HG03095 (cell line): Measurements from ENCODE around the gene ID1.
"Not testable (repeated sequence)": the region's sequence is repeated elsewhere in the genome, so short reads cannot be mapped to it uniquely, and the experiment has no call there.

Experiments used
- ATAC-seq: cut with Tn5 transposase; IDR thresholded peaks from one replicate; pipeline ENCODE4 v1.9.1; 2021; ENCODE audit warnings: moderate library complexity; ENCODE audit not compliant: unreplicated experiment

The ID1 gene

DNA sequence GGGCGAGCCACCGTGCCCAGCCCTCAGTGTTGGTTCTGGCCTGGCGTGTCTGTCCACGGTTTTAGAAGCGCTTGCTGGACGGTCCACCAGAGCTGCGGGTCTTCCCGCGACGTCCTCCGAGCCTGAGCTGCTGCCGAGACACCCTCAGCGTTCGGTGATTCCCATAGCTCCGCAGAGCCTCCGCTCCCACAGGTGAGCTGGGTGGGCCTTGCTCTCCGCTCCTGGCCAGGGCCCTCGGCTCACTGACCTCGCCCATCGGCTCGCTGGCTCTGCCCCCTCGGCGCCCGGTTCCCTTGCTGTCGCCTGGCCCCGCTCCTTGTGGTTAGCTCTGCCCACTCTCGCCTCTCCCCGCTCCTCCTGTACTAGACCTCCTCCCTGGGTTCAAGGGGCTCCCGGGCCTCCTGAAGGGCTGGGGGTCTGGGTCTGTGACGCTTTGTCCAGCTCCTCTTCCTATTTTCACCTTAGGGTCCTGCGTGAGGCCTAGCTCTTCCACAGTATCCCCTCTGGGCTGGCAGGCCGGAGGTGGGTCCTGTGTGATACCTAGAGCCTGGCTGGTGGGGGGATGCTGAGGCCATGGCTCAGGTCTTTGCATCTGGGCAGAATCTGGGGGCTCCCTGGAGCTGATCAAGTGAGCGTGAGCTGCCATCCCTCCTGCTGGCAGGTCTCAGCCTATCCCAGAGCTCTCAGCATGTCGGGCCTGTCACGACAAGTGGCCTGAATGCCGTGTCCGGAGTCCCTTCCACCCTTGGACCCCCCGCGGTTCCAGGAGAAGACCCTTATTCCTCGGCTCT lies 27.7 kb downstream of the ID1 start:
- no peak for ATAC-seq

DNA sequence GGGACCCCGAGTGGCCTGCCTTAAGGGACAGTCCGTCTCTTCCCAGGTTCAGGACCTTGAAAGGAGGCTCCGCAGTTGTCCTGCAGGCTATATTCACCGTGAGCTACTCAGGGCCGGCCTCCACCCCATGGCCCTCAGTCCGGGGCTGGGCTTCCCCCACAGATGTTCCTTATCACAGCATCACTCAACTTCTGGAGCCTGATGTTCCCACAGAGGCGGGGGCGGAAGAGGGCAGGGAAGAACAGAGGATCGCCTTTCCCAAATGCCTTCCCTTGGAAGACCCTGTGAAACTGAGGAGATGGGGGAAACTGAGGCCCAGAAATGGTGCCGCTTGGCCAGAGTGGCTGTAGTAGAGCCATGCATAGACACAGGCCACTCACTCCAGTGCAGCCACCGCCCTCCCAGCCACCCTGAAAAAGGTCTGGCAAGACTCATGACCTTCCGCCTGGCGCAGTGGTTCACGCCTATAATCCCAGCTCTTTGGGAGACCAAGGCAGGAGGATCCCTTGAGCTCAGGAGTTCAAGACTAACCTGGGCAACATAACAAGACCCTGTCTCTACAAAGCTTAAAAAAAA lies 28.3 kb downstream of the ID1 start:
- ATAC-seq, result no peak

DNA sequence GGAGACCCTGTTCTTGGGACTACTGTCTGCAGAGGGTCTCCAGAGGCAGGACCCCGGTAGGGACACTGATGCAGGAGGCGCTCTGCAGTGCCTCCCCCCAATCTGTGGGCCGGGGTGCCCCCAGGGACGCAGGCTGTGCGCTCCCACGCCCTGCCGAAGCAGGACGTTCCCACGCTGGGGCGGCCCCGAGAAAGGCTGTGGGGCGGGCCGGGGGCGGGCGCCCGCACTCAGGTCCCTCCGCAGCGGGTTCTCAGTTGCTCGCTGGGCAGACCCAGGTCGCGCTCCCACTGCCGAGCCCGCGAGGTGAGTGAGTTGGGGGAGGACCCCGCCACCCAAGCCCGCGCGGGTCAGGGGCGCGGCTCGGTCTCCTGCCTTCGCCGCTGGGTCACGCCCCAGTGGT lies 32.6 kb downstream of the ID1 start, which contains the start of gene COX4I2:
TSS of gene COX4I2 (plus strand) at position 253 of the 400 bp plus-strand sequence. CDS start 1,106 bp downstream, outside the sequence.
- no peak for ATAC-seq

DNA sequence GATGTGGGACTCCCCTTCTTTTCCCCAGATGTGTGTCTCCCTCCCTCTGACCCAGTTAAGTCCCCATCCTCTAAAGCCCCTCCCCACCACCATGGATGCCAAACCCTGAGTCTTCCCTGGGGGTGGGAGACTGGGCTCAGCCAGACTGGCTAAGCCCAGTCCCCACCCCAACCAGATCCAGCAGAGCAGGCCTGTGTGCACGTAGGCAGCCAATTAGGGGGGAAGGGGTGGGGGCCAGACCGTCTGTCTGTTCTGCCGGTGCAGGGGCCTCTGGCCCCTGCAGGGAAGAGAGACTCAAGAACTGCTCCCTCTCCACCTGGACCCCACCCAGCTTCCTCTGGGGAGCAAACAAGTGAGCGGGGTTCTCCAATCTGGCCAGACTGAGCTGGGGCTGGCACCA lies 33.2 kb downstream of the ID1 start:
- ATAC-seq, result no peak

DNA sequence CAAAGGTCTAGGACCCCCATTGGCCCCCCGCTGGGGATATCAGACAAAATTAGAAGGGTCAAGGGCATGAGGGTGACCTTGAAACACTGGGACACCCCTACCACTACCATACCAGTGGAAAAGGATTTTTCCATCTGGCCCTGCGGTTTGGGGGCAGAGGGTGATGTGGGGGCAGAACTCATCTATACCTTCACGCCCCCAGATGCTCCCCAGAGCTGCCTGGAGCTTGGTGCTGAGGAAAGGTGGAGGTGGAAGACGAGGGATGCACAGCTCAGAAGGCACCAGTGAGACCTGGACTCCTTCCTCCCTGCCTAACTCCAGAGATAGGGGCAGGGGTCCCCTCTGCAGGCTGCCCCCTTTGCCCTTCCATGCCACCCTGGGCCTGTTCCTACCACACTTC lies 33.7 kb downstream of the ID1 start:
- no peak for ATAC-seq

DNA sequence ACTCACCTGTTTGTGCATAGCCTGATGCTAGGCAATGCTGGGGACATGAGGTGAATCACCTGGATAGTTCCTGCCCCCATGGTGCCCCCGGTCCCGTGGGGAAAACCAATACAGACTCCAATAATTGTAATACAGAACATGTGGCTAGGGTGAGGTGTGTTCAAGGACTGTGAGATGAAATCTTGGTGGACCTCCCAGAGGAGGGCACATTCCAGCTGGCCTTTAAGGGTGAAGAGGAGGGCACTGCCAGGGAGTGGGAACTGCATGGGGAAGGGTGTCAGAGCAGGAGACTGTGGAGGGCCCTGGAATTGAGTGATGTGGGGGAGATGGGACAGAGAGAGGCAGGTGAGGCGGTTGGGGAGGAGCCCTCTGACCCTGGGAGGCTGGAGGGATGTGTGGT lies 35.2 kb downstream of the ID1 start:
- no peak for ATAC-seq

DNA sequence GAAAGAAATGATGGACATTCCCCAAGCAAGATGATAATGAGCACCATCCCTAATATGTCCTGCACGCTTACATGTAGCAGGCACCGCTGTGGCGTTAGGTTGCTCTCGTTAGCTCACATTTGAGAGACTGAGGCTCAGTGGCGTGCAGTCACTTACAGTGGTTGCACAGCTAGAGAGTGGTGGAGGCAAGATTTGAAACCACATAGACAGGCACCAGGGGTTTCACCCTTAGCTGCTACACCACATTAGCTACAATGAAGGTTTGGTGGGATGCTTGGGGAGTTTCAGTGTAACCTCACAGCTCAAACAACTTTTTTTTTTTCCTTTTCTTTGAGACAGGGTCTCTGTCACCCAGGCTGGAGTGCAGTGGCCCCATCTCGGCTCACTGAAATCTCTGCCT lies 36.3 kb downstream of the ID1 start:
- ATAC-seq, result no peak

DNA sequence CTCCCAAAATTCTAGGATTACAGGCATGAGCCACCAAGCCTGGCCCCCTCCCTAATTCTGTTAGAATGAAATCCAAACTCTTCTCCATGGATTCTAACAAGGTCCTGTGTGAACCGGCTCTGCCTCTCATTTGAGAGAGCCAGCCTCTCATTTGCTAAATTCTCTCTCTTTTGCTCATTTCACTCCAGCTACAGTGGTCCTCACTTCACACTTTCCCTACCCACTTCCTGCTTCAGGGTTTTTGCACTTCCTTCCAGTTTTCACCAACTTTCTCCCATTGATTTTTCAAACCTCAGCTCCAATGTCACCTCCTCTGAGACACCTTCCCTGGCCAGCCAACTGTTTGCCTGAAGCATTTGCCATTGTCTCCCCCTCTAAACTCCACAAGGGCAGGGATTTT lies 37.7 kb downstream of the ID1 start:
- no peak for ATAC-seq

DNA sequence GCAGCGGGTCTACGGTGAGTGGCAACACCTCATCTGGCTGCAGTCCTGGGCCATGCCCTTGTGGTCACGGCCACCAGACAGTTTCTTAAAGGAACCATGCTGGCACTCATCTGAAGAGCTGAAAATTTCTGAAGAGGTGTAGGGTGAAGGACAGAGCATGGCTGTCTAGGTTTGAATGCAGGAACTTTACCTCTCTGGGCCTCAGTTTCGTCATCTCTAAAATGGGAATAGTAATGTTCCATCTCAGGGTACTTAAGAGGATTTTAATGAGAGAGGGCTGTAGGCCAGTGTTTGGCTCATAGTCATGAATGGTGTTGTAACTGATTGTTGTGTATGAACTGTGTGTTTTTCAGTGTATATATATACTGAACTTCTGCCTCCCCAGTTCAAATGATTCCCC lies 38.4 kb downstream of the ID1 start:
- ATAC-seq, result no peak

DNA sequence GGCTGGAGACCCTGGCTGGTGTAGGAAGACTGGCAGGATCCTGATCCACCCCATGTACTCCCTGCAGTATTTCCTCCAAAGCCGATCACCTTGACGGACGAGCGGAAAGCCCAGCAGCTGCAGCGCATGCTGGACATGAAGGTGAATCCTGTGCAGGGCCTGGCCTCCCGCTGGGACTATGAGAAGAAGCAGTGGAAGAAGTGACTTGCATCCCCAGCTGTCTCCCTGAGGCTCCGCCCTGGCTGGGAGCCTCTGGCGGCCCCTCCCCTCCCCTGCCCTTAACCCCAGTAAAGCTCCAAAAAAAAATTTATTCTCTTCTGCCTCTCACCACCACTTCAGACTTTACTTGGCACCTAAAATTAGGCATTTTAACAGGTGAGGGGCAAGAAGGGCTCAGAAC lies 39.6 kb downstream of the ID1 start:
- ATAC-seq, result no peak

DNA sequence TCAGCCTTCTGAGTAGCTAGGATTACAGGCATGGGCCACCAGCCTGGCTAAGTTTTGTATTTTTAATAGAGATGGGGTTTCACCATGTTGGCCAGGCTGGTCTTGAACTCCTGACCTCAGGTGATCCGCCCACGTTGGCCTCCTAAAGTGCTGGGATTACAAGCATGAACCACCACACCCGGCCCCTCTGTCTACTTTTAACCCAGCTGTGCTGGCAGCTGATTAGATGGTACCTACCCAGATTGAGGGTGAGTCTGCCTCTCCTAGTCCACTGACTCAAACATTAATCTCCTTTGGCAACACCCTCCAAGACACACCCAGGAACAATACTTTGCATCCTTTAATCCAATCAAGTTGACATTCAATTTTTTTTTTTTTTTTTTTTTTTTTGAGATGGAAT lies 43.0 kb downstream of the ID1 start:
- not testable (repeated sequence) for ATAC-seq

DNA sequence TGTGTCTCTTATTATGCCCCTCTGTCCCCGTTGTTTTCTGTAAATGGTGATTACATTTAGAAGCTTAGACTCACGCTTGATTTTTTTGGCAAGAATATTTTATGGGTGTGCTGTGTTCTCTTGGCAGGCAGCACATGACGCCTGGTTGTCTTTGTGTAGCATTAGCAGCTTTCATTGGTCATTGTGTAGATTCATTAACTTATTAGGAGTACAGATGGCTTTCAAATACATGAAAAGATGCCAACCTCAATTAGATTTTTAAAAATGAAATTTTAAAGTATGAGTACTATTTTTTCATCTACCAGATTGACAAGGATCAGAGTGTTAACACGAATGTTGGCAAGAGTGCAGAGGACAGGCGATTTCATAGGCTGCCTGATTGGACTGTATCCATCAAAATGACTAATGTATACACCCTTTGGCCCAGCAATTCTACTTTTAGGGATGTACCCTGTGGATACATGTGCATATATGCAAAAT lies 47.9 kb downstream of the ID1 start:
- no peak for ATAC-seq

DNA sequence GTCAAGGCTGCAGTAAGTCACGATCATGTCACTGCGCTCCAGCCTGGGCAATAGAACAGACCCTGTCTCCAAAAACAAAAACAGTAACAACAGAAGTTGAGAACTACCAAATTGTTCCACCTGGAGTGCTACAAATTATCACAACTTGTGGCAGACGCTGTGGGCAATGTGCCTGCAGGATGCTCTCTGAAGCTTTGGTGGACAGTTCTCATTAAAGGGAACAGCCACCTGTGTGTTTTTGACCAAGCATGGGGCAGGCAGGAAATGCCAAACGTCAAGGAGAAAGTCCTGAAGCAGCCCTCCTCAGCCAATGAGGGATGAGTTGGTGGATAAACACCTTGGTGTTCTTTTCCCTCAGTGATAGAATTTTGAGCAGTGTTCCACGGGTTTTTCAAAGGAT lies 48.5 kb downstream of the ID1 start:
- no peak for ATAC-seq

DNA sequence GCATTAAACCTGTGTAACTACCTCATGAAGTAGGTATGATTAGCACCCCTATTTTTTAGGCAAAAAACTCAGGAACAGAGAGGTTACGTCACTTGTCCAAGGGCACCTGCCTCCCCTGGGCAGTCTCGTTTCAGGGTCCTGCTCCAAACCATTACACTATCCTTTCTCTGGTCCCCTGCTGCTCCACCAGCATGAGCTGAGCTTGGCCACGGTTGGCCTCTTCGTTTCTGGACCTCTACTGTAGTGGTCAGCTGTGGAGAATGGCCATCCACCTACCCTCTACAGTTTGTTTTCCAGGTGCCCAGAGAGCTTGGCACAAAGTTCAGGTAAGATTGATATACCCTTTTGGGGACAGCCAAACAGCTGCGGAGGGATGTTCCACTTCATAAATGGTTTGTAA lies 49.4 kb downstream of the ID1 start:
- no peak for ATAC-seq
